Right ventricle myocardium inferior (tissue), 1 donor: ENCODE results near the gene USP17L15. TPM values are rescaled to one million over a fixed set of nuclear protein-coding genes. Genes with fewer than 3 reads are reported as not detected.
"Not testable (repeated sequence)": the region's sequence is repeated elsewhere in the genome, so short reads cannot be mapped to it uniquely, and the experiment has no call there.

Experiments used
- ATAC-seq: fragments of 200-7000 bp; cut with Tn5 transposase; one replicate; pipeline ENCODE4 v1.9.1; 2020; ENCODE audit warnings: mild to moderate bottlenecking, moderate library complexity
- DNase-seq: peaks from one replicate; pipeline ENCODE4 v3.0.0; 2021; ENCODE audit errors: missing footprints
- intact Hi-C: fragments of 100-400 bp; cut with DNase I; formaldehyde crosslinking; loops from one replicate; pipeline ENCODE4 v1.11.0; 2022
- long read RNA-seq: library from polyadenylated mRNA; unstranded; transcript quantifications from one replicate; pipeline ENCODE4 v2.0.0, GENCODE V29; 2021
- total RNA-seq: library from RNA; stranded (reverse); fragmentation: NEBNext Ultra II Directional; extraction: Animal tissue kit (Norgen Biotek cat#: 25700); gene quantifications from one replicate; pipeline ENCODE4 v1.2.1, GENCODE V29; 2021
- donor health status: DM: no; HTN: yes; CAD: no; lungs with severe emphysema.

USP17L15 gene
- total RNA-seq = not detected
- long read RNA-seq = 0 reads

GRCh38 chr4:9234085-9234484 lies at the start of gene USP17L15:
USP17L15 (plus strand) TSS chr4:9234385; CDS start chr4:9234385, 0 bp downstream.
- DNase-seq, intact Hi-C loops, ATAC-seq: not testable (repeated sequence)

- ATAC-seq, DNase-seq, intact Hi-C loops: not testable (repeated sequence)
Measured at GRCh38 chr4:9210357-9210756, 23.8 kb upstream of the USP17L15 start, which contains the start of gene USP17L10. USP17L10 (plus strand) TSS chr4:9210657; CDS start chr4:9210657, 0 bp downstream.

- intact Hi-C loops, ATAC-seq: not testable (repeated sequence)
- peak; percentile 61 for DNase-seq
Measured at GRCh38 chr4:9214701-9215100, 19.5 kb upstream of the USP17L15 start.

- ATAC-seq, DNase-seq, intact Hi-C loops: not testable (repeated sequence)
Measured at GRCh38 chr4:9215105-9215504, 19.1 kb upstream of the USP17L15 start, which contains the start of gene USP17L11. USP17L11 (plus strand) TSS chr4:9215405; CDS start chr4:9215405, 0 bp downstream.

- ATAC-seq, intact Hi-C loops, DNase-seq: not testable (repeated sequence)
Measured at GRCh38 chr4:9219852-9220251, 14.3 kb upstream of the USP17L15 start, which contains the start of gene USP17L12. USP17L12 (plus strand) TSS chr4:9220152; CDS start chr4:9220152, 0 bp downstream.

GRCh38 chr4:9224596-9224995 lies 9.6 kb upstream of the USP17L15 start, which contains the start of gene USP17L13:
USP17L13 (plus strand) TSS chr4:9224896; CDS start chr4:9224896, 0 bp downstream.
- ATAC-seq, DNase-seq, intact Hi-C loops: not testable (repeated sequence)

GRCh38 chr4:9230249-9230648 lies 3.9 kb upstream of the USP17L15 start:
- not testable (repeated sequence) for DNase-seq

GRCh38 chr4:9238461-9238860 lies 4.3 kb downstream of the USP17L15 start:
- intact Hi-C loops, ATAC-seq: not testable (repeated sequence)
- peak; percentile 35 for DNase-seq

More at GRCh38 chr4:9230249-9230648, 3.9 kb upstream of the USP17L15 start:
- ATAC-seq, intact Hi-C loops: not testable (repeated sequence)

GRCh38 chr4:9243579-9243978 lies 9.4 kb downstream of the USP17L15 start, which contains the start of gene USP17L17:
USP17L17 (plus strand) TSS chr4:9243879; CDS start chr4:9243879, 0 bp downstream.
- DNase-seq, ATAC-seq, intact Hi-C loops: not testable (repeated sequence)

- ATAC-seq, intact Hi-C loops: not testable (repeated sequence)
- peak; percentile 1 for DNase-seq
Measured at GRCh38 chr4:9247953-9248680, 13.9 kb downstream of the USP17L15 start, which contains the start of gene USP17L18. USP17L18 (plus strand) TSS chr4:9248630; CDS start chr4:9248630, 0 bp downstream.

GRCh38 chr4:9253078-9253477 lies 18.9 kb downstream of the USP17L15 start, which contains the start of gene USP17L19:
USP17L19 (plus strand) TSS chr4:9253378; CDS start chr4:9253378, 0 bp downstream.
- ATAC-seq, intact Hi-C loops, DNase-seq: not testable (repeated sequence)

- DNase-seq, ATAC-seq, intact Hi-C loops: not testable (repeated sequence)
Measured at GRCh38 chr4:9257824-9258223, 23.6 kb downstream of the USP17L15 start, which contains the start of gene USP17L20. USP17L20 (plus strand) TSS chr4:9258124; CDS start chr4:9258124, 0 bp downstream.

- DNase-seq, ATAC-seq, intact Hi-C loops: not testable (repeated sequence)
Measured at GRCh38 chr4:9262572-9262971, 28.4 kb downstream of the USP17L15 start, which contains the start of gene USP17L21. USP17L21 (plus strand) TSS chr4:9262872; CDS start chr4:9262872, 0 bp downstream.

- DNase-seq, ATAC-seq, intact Hi-C loops: not testable (repeated sequence)
Measured at GRCh38 chr4:9267319-9267718, 33.1 kb downstream of the USP17L15 start, which contains the start of gene USP17L22. USP17L22 (plus strand) TSS chr4:9267619; CDS start chr4:9267619, 0 bp downstream.

- peak; percentile 82 for DNase-seq
- intact Hi-C loops, ATAC-seq: not testable (repeated sequence)
Measured at GRCh38 chr4:9271719-9272118, 37.5 kb downstream of the USP17L15 start.
